AG09319 (cell line): ENCODE measurements around the gene PRCD.
"Not testable (repeated sequence)": the region's sequence is repeated elsewhere in the genome, so short reads cannot be mapped to it uniquely, and the experiment has no call there.

Experiments
- DNase-seq: peaks from one replicate; pipeline ENCODE4 v3.0.0-alpha.2; 2010; ENCODE audit warnings: low read depth; ENCODE audit errors: extremely low read depth
- TF ChIP-seq, protein P1 (sequence below): IDR thresholded peaks from 2 replicates; pipeline ENCODE4 v1.5.1; 2011; ENCODE audit warnings: low read depth, mild to moderate bottlenecking, inconsistent platforms, low read length, moderate library complexity

PRCD gene

DNA sequence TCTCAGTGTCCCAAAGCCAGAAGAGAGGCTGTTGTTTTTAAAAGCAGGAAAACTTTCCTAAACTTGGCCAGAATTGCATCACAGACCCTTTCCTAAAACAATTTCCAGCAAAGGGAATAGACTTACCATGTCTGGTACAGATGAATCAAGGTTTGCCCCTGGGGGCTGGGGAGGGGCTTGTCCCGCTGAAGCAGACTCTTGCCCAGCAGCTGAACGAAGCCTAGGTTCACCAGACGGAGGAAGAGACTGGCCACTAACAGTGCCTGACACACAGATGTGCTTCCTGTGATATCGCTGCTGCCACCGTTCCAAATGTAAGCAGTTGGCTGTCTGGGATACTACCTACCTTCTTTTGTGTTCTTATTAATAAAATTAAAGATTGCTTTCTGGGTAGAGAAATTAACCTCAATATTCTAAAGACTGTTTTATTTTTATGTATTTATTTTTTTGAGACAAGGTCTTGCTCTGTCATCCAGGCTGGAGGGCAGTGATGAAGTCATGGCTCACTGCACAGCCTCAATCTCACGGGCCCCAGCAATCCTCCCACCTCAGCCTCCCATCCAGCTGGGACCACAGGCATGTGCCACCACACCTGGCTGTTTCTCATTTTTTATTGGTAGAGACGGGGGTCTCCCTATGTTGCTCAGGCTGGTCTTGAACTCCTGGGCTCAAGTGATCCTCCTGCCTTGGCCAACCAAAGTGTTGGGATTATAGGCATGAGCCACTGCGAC, 13.5 kb downstream of the PRCD start:
- TF ChIP-seq, protein P1, sequence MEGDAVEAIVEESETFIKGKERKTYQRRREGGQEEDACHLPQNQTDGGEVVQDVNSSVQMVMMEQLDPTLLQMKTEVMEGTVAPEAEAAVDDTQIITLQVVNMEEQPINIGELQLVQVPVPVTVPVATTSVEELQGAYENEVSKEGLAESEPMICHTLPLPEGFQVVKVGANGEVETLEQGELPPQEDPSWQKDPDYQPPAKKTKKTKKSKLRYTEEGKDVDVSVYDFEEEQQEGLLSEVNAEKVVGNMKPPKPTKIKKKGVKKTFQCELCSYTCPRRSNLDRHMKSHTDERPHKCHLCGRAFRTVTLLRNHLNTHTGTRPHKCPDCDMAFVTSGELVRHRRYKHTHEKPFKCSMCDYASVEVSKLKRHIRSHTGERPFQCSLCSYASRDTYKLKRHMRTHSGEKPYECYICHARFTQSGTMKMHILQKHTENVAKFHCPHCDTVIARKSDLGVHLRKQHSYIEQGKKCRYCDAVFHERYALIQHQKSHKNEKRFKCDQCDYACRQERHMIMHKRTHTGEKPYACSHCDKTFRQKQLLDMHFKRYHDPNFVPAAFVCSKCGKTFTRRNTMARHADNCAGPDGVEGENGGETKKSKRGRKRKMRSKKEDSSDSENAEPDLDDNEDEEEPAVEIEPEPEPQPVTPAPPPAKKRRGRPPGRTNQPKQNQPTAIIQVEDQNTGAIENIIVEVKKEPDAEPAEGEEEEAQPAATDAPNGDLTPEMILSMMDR = no peak
- DNase-seq = no peak

DNA sequence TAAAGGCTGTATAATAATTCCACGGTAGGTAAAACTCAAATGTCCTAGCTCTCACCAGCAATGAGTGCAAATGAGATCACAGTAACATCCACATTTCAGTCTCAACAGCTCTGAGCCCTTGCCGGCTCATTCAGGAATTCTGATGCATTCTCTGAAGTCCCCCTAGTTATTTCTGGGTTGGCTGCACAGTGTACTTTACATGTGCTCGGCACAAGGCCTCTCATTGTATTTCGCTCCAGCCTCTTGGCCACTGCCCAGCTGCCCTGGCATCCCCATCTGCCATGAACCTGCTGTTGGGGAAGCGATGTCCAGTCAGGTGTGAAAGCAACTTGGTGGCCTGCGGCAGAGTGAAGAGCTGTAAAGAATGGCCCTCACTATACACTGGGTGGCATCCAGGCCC, 14.3 kb downstream of the PRCD start:
- no peak for DNase-seq
- TF ChIP-seq, protein P1 = no peak

DNA sequence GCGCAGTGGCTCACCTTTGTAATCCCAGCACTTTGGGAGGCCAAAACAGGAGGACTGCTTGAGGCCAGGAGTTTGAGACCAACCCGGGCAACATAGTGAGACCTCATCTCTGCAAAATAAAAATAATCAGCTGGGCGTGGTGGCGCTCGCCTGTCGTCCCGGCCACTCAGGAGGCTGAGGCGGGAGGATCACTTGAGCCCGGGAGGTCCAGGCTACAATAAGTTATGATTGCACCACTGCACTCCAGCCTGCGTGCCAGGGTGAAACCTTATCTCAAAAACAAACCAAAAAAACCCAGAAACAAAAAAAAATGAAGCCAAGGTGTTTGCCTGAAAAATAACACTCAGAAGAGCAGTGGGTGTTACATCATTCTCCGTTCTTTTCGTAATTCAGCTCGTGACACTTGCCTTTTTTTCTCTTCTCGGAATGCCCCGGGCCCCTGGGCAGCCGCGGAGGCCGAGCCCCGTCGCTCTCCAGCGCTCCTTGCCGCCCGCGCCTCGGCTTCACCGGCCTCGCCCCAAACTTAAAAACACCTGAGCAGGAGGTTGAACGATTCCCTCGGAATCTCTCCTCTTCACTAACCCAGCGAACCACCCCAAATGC, 17.0 kb downstream of the PRCD start:
- DNase-seq = no peak
- TF ChIP-seq, protein P1 = no peak

DNA sequence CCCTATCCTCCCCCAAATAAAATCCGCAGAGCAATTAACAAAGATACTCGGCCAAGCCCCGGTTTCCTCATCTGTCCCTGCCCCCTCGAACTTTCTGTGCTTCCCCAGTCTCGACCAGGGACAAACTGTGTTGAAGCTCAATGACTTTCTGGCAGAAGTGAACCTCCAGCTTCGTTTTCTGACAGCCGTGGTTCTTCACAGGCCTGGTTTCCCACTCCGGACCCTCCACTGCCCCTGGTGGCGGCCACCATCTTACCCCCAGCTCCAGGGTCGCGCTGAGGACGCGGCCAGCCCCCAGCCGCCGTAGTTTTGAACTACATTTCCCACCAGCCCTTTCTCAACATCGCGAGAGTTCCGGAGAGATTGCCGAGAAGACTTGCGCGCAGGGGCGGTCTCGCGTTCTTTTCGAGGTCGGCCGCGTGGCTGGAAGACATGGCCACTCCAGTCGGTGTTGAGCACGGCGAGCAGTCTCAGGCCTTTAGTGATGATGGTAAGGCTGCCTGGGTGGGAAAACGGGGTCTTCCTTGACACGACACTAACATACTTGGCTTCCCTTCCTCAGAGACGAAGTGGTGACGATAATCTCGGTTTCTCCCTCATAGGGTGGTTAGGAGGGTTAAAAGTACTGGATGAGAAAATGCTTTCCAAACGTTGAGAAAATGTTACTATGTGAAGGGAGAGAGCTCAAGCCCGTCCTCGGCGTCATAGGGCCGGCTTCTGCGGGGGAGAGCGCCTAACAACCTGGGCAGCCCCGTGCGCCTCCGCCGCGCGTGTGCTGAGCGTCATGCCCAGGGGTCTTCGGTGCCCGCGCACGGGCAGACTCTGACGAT, 17.7 kb downstream of the PRCD start:
- DNase-seq = peak; percentile 93
- TF ChIP-seq, protein P1 = peak; percentile 62

DNA sequence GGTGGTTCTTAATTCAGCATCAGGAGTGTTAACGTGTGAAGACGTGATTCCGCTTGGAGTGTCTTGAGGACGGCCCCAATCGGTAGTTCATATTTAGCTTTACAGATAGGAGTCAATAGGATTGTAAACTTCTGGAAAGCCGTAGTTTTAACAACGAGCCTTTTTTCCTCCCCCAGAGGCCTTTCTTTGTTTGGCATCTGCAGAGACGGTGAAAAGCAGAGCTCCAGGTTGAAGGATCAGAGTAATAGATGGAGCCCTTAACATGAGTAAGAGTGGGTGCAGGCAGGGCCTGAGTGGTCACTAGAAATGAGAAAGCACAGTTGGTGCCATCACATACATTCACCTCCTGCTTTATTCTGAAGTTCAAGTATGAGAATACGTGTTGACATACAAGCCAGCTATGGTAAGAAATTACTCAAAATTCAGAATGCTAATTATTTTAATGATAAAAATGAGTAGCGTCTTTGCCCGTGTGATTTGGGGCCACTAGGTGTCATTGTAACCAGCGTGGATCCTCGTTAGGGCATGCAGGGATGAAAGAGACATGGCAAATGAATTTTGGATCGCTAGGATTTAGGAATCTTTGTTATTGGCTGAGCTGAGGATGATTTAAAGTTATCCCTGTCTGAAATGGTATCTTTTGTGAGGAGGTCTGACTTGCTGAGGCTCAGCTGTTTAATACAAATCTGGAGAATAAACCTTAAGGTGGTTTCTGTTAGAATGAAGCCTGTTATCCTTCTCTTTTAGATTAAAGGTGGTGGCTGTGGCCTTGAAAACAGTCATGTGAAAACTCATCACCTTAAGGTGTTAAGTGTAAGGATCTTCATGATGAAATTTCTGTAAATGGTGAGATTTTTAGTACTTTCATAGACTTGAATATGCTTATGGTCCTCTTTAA, 18.6 kb downstream of the PRCD start:
- DNase-seq = no peak
- TF ChIP-seq, protein P1 = peak; percentile 59

DNA sequence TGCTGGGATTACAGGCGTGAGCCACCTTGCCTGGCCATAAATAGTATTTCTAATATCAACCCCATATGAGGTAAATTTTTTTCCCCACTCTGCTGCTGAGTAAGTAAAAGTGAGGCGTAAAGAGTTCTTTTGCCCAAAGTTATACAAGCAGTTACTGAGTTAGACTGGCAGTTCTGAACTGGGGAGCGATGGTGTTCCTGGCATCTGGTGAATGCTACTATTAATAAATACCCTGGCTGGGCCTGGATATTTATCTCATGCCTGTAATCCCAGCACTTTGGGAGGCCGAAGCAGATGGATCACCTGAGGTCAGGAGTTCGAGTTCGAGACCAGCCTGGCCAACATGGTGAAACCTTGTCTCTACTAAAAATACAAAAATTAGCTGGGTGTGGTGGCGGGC, 19.6 kb downstream of the PRCD start:
- not testable (repeated sequence) for DNase-seq

DNA sequence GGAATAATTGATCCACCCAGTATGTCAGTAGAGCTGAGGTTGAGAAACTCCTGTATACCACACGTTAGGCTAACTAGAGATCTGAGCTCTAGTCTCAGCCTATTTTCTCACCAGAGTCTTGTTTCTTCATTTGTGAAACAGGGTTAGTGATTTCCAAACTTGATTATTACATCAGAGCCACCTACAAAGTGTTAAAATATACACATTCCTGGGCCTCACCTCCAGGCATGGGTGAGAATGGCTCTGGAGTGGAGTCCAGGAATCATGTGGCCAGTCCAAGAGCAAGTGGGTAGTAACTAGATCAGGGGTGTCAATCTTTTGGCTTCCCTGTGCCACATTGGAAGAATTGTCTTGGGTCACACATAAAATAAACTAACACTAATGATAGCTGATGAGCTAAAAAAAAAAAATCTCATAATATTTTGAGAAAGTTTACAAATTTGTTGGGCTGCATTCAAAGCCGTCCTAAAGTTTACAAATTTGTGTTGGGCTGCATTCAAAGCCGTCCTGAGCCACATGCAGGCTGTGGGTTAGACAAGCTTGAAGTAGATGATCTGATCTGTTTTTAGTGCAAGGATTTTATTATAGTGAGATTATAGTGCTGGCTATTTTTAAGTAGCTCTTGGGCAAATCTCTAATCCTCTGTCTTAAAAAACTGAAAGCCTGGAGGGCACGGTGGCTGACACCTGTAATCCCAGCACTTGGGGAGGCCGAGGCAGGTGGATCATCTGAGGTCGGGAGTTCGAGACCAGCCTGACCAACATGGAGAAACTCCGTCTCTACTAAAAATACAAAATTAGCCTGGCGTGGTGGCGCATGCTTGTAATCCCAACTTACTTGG, 20.4 kb downstream of the PRCD start:
- no peak for DNase-seq
- TF ChIP-seq, protein P1 = no peak
